H1 (cell line): Measurements from ENCODE around the gene GIPC2. TPM values are rescaled to one million over a fixed set of nuclear protein-coding genes. Genes with fewer than 3 reads are reported as not detected.

Experiments
- CTCF ChIA-PET: fragments of 300-600 bp; sonication (Branson Sonifier 250); formaldehyde crosslinking; loops from one replicate; lab custom pipeline; 2021; ENCODE audit not compliant: partially characterized antibody; lab: Charles Lee
- POLR2A ChIA-PET: fragments of 300-600 bp; sonication (Branson Sonifier 250); formaldehyde crosslinking; loops from one replicate; lab custom pipeline; 2021; ENCODE audit warnings: inconsistent platforms; ENCODE audit not compliant: partially characterized antibody; lab: Charles Lee
- DNase-seq, 2 experiments: peaks; one replicate each; pipeline versions ENCODE4 v3.0.0 to v3.0.0-alpha.2; 2010 to 2022; ENCODE audit warnings: low spot score in 2 of 2, low read depth in 1 of 2, mixed read lengths in 1 of 2
- FAIRE-seq: peaks from 2 replicates; lab custom pipeline; 2011; peaks lifted over from hg19 to GRCh38; lab: Jason Lieb, UNC
- H2AFZ ChIP-seq: 2 replicates; pipeline ENCODE4 v1.8.1; 2012; ENCODE audit warnings: low read length, inconsistent platforms
- H2AK5ac ChIP-seq: 2 replicates; pipeline ENCODE4 v1.6.1; 2013; ENCODE audit warnings: low read depth, low read length
- H2BK120ac ChIP-seq: replicated peaks from 2 replicates; pipeline ENCODE3; 2013; ENCODE audit warnings: low read depth, low read length, inconsistent platforms
- H2BK12ac ChIP-seq: 2 replicates; pipeline ENCODE4 v1.6.1; 2013; ENCODE audit warnings: low read depth, low read length
- H2BK15ac ChIP-seq: 2 replicates; pipeline ENCODE4 v1.6.1; 2013; ENCODE audit warnings: low read length
- H2BK20ac ChIP-seq: 2 replicates; pipeline ENCODE4 v1.6.1; 2013; ENCODE audit warnings: low read length
- H2BK5ac ChIP-seq: 2 replicates; pipeline ENCODE4 v1.6.1; 2013; ENCODE audit warnings: low read depth, low read length
- H3K14ac ChIP-seq: 2 replicates; pipeline ENCODE4 v1.6.1; 2013; ENCODE audit warnings: inconsistent platforms; ENCODE audit not compliant: insufficient read length
- H3K18ac ChIP-seq: 2 replicates; pipeline ENCODE4 v1.6.1; 2013; ENCODE audit warnings: low read length; ENCODE audit errors: extremely low read depth
- H3K23ac ChIP-seq: 2 replicates; pipeline ENCODE4 v1.6.1; 2013; ENCODE audit warnings: inconsistent platforms; ENCODE audit not compliant: insufficient read length
- H3K23me2 ChIP-seq: 2 replicates; pipeline ENCODE4 v1.6.1; 2013; ENCODE audit warnings: low read depth, low read length
- H3K27ac ChIP-seq: 2 replicates; pipeline ENCODE4 v1.6.1; 2011; ENCODE audit warnings: low read depth, low read length, inconsistent platforms
- H3K27me3 ChIP-seq, 4 experiments: replicated peaks in 1 of 4; 1 replicate in 1 of 4; 2 replicates in 3 of 4; pipeline versions ENCODE4 v1.6.1 to v1.8.1; 2011 to 2013; ENCODE audit warnings: low read length in 3 of 4, mild to moderate bottlenecking in 3 of 4, inconsistent platforms in 2 of 4, mixed read lengths in 2 of 4, moderate library complexity in 1 of 4; ENCODE audit not compliant: control insufficient read depth in 3 of 4, insufficient read depth in 3 of 4; ENCODE audit errors: extremely low read depth in 1 of 4
- H3K36me3 ChIP-seq, 4 experiments: 2 replicates each; pipeline versions ENCODE4 v1.6.1 to v1.8.1; 2011 to 2013; ENCODE audit warnings: mild to moderate bottlenecking in 4 of 4, low read length in 3 of 4, moderate library complexity in 2 of 4, control low read depth in 1 of 4, inconsistent platforms in 1 of 4; ENCODE audit not compliant: insufficient read depth in 4 of 4, control insufficient read depth in 2 of 4
- H3K4ac ChIP-seq: replicated peaks from 2 replicates; pipeline ENCODE3; 2013; ENCODE audit warnings: low read length, low read depth, mixed read lengths, inconsistent platforms; ENCODE audit not compliant: insufficient read length
- H3K4me1 ChIP-seq, 4 experiments: replicated peaks in 1 of 4; 1 replicate in 1 of 4; 2 replicates in 3 of 4; pipeline versions ENCODE4 v1.6.1 to v1.8.1; 2011 to 2013; ENCODE audit warnings: low read length in 3 of 4, inconsistent platforms in 2 of 4, mixed read lengths in 1 of 4; ENCODE audit not compliant: insufficient read depth in 4 of 4, control insufficient read depth in 3 of 4
- H3K4me2 ChIP-seq, 2 experiments: 2 replicates each; pipeline versions ENCODE4 v1.6.1 to v1.8.1; 2011 to 2013; ENCODE audit warnings: low read depth in 2 of 2, low read length in 2 of 2, control low read depth in 1 of 2, inconsistent platforms in 1 of 2, mild to moderate bottlenecking in 1 of 2; ENCODE audit not compliant: insufficient read depth in 1 of 2
- H3K4me3 ChIP-seq, 4 experiments: fragments of 200-600, 300-600 bp in 1 of 4; sonication (generic), shearing (Covaris generic), sonication (Bioruptor Twin) in 1 of 4; 2 replicates each; pipeline versions ENCODE4 v1.5.1 to v1.8.1; 2011 to 2016; ENCODE audit warnings: low read length in 4 of 4, low read depth in 3 of 4, control low read depth in 2 of 4, inconsistent platforms in 2 of 4, mild to moderate bottlenecking in 2 of 4, mixed read lengths in 1 of 4, moderate library complexity in 1 of 4; ENCODE audit not compliant: insufficient read depth in 2 of 4; ENCODE audit errors: extremely low read depth in 1 of 4
- H3K56ac ChIP-seq: replicated peaks from 2 replicates; pipeline ENCODE3; 2013; ENCODE audit warnings: low read depth, mild to moderate bottlenecking, mixed read lengths, low read length, inconsistent platforms; ENCODE audit not compliant: insufficient read length
- H3K79me1 ChIP-seq: 2 replicates; pipeline ENCODE4 v1.6.1; 2013; ENCODE audit warnings: low read depth, low read length, control low read depth
- H3K79me2 ChIP-seq, 2 experiments: 2 replicates each; pipeline versions ENCODE4 v1.6.1 to v1.8.1; 2012 to 2013; ENCODE audit warnings: low read length in 2 of 2, mild to moderate bottlenecking in 2 of 2, inconsistent platforms in 1 of 2; ENCODE audit not compliant: insufficient read depth in 2 of 2, control insufficient read depth in 1 of 2
- H3K9ac ChIP-seq, 4 experiments: replicated peaks in 1 of 4; 1 replicate in 1 of 4; 2 replicates in 3 of 4; pipeline versions ENCODE4 v1.6.1 to v1.8.1; 2011 to 2013; ENCODE audit warnings: low read depth in 3 of 4, low read length in 3 of 4, control low read depth in 2 of 4, mild to moderate bottlenecking in 2 of 4, moderate library complexity in 2 of 4, inconsistent platforms in 1 of 4; ENCODE audit errors: extremely low read depth in 1 of 4
- H3K9me3 ChIP-seq, 2 experiments: 2 replicates each; pipeline versions ENCODE4 v1.6.1 to v1.8.1; 2012 to 2013; ENCODE audit warnings: mild to moderate bottlenecking in 2 of 2, moderate library complexity in 2 of 2, control low read depth in 1 of 2, inconsistent platforms in 1 of 2, low read depth in 1 of 2, low read length in 1 of 2, mixed read lengths in 1 of 2; ENCODE audit not compliant: insufficient read depth in 2 of 2
- H4K20me1 ChIP-seq, 2 experiments: replicated peaks in 1 of 2; 2 replicates each; pipeline versions ENCODE3 to v1.8.1; 2011 to 2013; ENCODE audit warnings: inconsistent platforms in 2 of 2, low read length in 2 of 2, mild to moderate bottlenecking in 1 of 2; ENCODE audit not compliant: insufficient read depth in 2 of 2, control insufficient read depth in 1 of 2
- H4K5ac ChIP-seq: 2 replicates; pipeline ENCODE4 v1.6.1; 2013; ENCODE audit warnings: low read length, low read depth, mixed read lengths, inconsistent platforms; ENCODE audit not compliant: insufficient read length
- H4K8ac ChIP-seq: 2 replicates; pipeline ENCODE4 v1.8.0; 2013; ENCODE audit warnings: mild to moderate bottlenecking, moderate library complexity, low read length, inconsistent platforms; ENCODE audit not compliant: insufficient read depth; ENCODE audit errors: extremely low read depth
- H4K91ac ChIP-seq: replicated peaks from 2 replicates; pipeline ENCODE3; 2013; ENCODE audit warnings: low read length, mixed read lengths, inconsistent platforms; ENCODE audit not compliant: insufficient read length
- BCL11A ChIP-seq, 2 experiments: IDR thresholded peaks; one replicate each; pipeline ENCODE4 v1.6.1; 2011; ENCODE audit warnings: low read depth in 2 of 2, low read length in 2 of 2, mild to moderate bottlenecking in 2 of 2
- EZH2 ChIP-seq: fragments of 200-600 bp; sonication (generic); IDR thresholded peaks from 2 replicates; pipeline ENCODE4 v1.7.1; 2012; ENCODE audit warnings: low read depth, mild to moderate bottlenecking, moderate library complexity, low read length, inconsistent platforms; ENCODE audit not compliant: severe bottlenecking
- NRF1 ChIP-seq: IDR thresholded peaks from 2 replicates; pipeline ENCODE4 v1.6.1; 2011; ENCODE audit warnings: mild to moderate bottlenecking, low read depth, low read length, improper control_type of control experiment
- SP1 ChIP-seq: IDR thresholded peaks from 2 replicates; pipeline ENCODE4 v1.6.1; 2011; ENCODE audit warnings: low read depth, low read length
- SP2 ChIP-seq: IDR thresholded peaks from 2 replicates; pipeline ENCODE4 v1.6.1; 2012; ENCODE audit warnings: mild to moderate bottlenecking, low read length, inconsistent platforms
- TAF1 ChIP-seq: IDR thresholded peaks from 2 replicates; pipeline ENCODE4 v1.6.1; 2011; ENCODE audit warnings: mild to moderate bottlenecking, low read depth, low read length
- WGBS, 2 experiments: shearing (Covaris generic) in 1 of 2; methylation state at CpG; one replicate each; pipeline versions ENCODE4 v1.1.6 to v1.1.7; 2013 to 2015; ENCODE audit warnings: low lambda C conversion rate in 2 of 2, mixed read lengths in 2 of 2, inconsistent platforms in 1 of 2, low coverage in 1 of 2, missing lambda C conversion rate in 1 of 2; ENCODE audit not compliant: insufficient replicate concordance in 2 of 2, insufficient coverage in 1 of 2, insufficient read length in 1 of 2; ENCODE audit errors: extremely low coverage in 1 of 2, missing lambda C conversion rate in 1 of 2; 5-methylcytosine and 5-hydroxymethylcytosine counted together
- polyA plus RNA-seq, 7 experiments: library from polyadenylated mRNA; depleted of rRNA in 3 of 7; stranded (reverse) in 5 of 7; unstranded in 2 of 7; fragments of >200 nt in 5 of 7; fragments of 200-250 nt in 2 of 7; gene quantifications; 1 replicate in 5 of 7; 2 replicates in 1 of 7; 4 replicates in 1 of 7; pipeline versions ENCODE4 v1.2.1 to v1.2.3, GENCODE V29; 2011 to 2013; ENCODE audit warnings: missing spikeins in 2 of 7, mixed read lengths in 2 of 7
- total RNA-seq: library from RNA; stranded (reverse); fragmentation: NEBNext Ultra II Directional; extraction: Animal tissue kit (Norgen Biotek cat#: 25700); gene quantifications from 2 replicates; pipeline ENCODE4 v1.2.1, GENCODE V29; 2021

The GIPC2 gene
- total and polyA plus RNA-seq, 2 of the 8 experiments (the other 6 are each of a cell fraction or from before 2014, with no cell fraction given): 0.29 to 0.69 TPM

DNA sequence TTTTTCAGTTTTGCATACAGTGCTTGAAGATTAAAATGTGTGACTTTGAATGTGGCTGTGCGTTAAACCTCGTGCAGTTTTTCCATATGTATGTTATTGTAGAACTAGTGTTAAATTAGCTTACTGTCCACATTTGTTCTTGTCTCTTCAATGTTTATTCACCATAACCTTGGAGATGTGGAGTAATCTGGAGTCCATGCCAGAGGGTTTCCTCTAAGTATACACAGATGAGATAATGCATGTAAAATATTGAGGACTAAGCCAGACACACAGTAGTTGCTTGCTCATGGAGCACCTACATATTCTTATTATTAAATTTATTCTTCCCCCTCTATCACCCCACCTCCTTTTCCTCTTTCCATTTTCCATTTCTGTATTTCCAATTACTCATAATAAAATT, 7.7 kb upstream of the GIPC2 start:
- H3K56ac ChIP-seq: no peak overlapping the region
- no peak overlapping the region for H3K23ac ChIP-seq
- H2BK20ac ChIP-seq: no peak overlapping the region
- H3K4me2 ChIP-seq: no peak overlapping the region
- H3K4ac ChIP-seq: no peak overlapping the region
- H3K4me3 ChIP-seq: no peak overlapping the region
- H4K8ac ChIP-seq: no peak overlapping the region
- ChIA-PET POLR2A (no interaction called here), CTCF (no interaction called here)
- no peak overlapping the region for H4K5ac ChIP-seq
- no peak overlapping the region for H3K18ac ChIP-seq
- H2AK5ac ChIP-seq: no peak overlapping the region
- no peaks in the 10 kb centered on the region for H3K27me3 ChIP-seq
- TF ChIP-seq SP1 (no peak), NRF1 (no peak), SP2 (no peak), TAF1 (no peak), BCL11A (IDR thresholded peaks at IDR 0.05; ENCODE audit: low read depth in 2 of 2, low read length in 2 of 2) (no peak), EZH2 (no peak)
- no peaks in the 10 kb centered on the region for H3K9me3 ChIP-seq
- H3K9ac ChIP-seq: no peak overlapping the region
- no peak overlapping the region for H2AFZ ChIP-seq
- no peaks in the 10 kb centered on the region for H3K36me3 ChIP-seq
- FAIRE-seq (no peak), DNase-seq (no peak)
- H3K14ac ChIP-seq: no peak overlapping the region
- H4K20me1 ChIP-seq: no peaks in the 10 kb centered on the region
- H2BK12ac ChIP-seq: no peak overlapping the region
- H2BK120ac ChIP-seq: no peak overlapping the region
- no peaks in the 10 kb centered on the region for H3K23me2 ChIP-seq
- no peak overlapping the region for H4K91ac ChIP-seq
- H2BK15ac ChIP-seq: no peak overlapping the region
- H2BK5ac ChIP-seq: no peak overlapping the region
- whole genome bisulfite sequencing, 2 experiments: 98% methylated on average over 2 of the region's 2 CpGs; no CpG with 5 or more reads in 1 of the 2 experiments
- H3K79me1 ChIP-seq: no peaks in the 10 kb centered on the region
- H3K79me2 ChIP-seq: no peaks in the 10 kb centered on the region
- no peak overlapping the region for H3K27ac ChIP-seq
- no peaks in the 10 kb centered on the region for H3K4me1 ChIP-seq
